Renal pelvis (tissue), 4 donors: ENCODE data around the gene OSTM1. TPM values are rescaled to one million over a fixed set of nuclear protein-coding genes. Genes with fewer than 3 reads are reported as not detected.

Source experiments
- DNase-seq: peaks from one replicate; pipeline ENCODE4 v3.0.0-alpha.2; 2013
- polyA plus RNA-seq, 3 donors: library from polyadenylated mRNA; unstranded; fragments of 120-200 nt; gene quantifications; one replicate each; pipeline ENCODE4 v1.2.1, GENCODE V29; 2013; ENCODE audit not compliant: insufficient read length in 3 of 3

The OSTM1 gene
- polyA plus RNA-seq, 3 donors: 23.0 to 25.8 (median 24.3) TPM

- DNase-seq: no peak
Observed at GRCh38 chr6:108108374-108108773, 33.8 kb upstream of the OSTM1 start.

GRCh38 chr6:108107102-108107501, 32.6 kb upstream of the OSTM1 start:
- no peak for DNase-seq

GRCh38 chr6:108106694-108107093, 32.2 kb upstream of the OSTM1 start:
- DNase-seq: no peak

GRCh38 chr6:108106261-108106660, 31.7 kb upstream of the OSTM1 start:
- DNase-seq: no peak

- DNase-seq: no peak
Observed at GRCh38 chr6:108105571-108105970, 31.0 kb upstream of the OSTM1 start.

GRCh38 chr6:108102965-108103364, 28.4 kb upstream of the OSTM1 start:
- DNase-seq: no peak

- no peak for DNase-seq
Observed at GRCh38 chr6:108100003-108100402, 25.5 kb upstream of the OSTM1 start.

- DNase-seq: no peak
Observed at GRCh38 chr6:108097882-108098281, 23.3 kb upstream of the OSTM1 start.

- DNase-seq: no peak
Observed at GRCh38 chr6:108093781-108094300, 19.3 kb upstream of the OSTM1 start.

GRCh38 chr6:108091288-108091687, 16.7 kb upstream of the OSTM1 start:
- no peak for DNase-seq

GRCh38 chr6:108083349-108083748, 8.8 kb upstream of the OSTM1 start:
- no peak for DNase-seq

- DNase-seq: no peak
Observed at GRCh38 chr6:108082539-108082938, 8.0 kb upstream of the OSTM1 start.

GRCh38 chr6:108080010-108080780, 5.7 kb upstream of the OSTM1 start:
- DNase-seq: no peak

- no peak for DNase-seq
Observed at GRCh38 chr6:108078191-108078590, 3.6 kb upstream of the OSTM1 start.

GRCh38 chr6:108074057-108074358, 533 bp downstream of the OSTM1 start:
- no peak for DNase-seq

GRCh38 chr6:108071736-108072276, 2.7 kb downstream of the OSTM1 start:
- no peak for DNase-seq

GRCh38 chr6:108068618-108069017, 5.9 kb downstream of the OSTM1 start:
- no peak for DNase-seq

- DNase-seq: no peak
Observed at GRCh38 chr6:108068182-108068581, 6.4 kb downstream of the OSTM1 start.

GRCh38 chr6:108052706-108053105, 21.8 kb downstream of the OSTM1 start:
- DNase-seq: no peak

- DNase-seq: no peak
Observed at GRCh38 chr6:108051481-108051880, 23.1 kb downstream of the OSTM1 start.

GRCh38 chr6:108039681-108040080, 34.9 kb downstream of the OSTM1 start:
- DNase-seq: no peak

GRCh38 chr6:108036884-108037283, 37.7 kb downstream of the OSTM1 start:
- no peak for DNase-seq

GRCh38 chr6:108031968-108032367, 42.6 kb downstream of the OSTM1 start:
- no peak for DNase-seq

- no peak for DNase-seq
Observed at GRCh38 chr6:108030211-108030610, 44.3 kb downstream of the OSTM1 start.
